GM12878 (cell line): Measurements from ENCODE around the gene PIGV. TPM values are rescaled to one million over a fixed set of nuclear protein-coding genes. Genes with fewer than 3 reads are reported as not detected.

Source experiments
- ATAC-seq: fragments of 200-7000 bp; cut with Tn5 transposase; 3 replicates; pipeline ENCODE4 v1.9.1; 2020; ENCODE audit warnings: mild to moderate bottlenecking, moderate library complexity
- BruUV-seq: library from RNA; stranded (reverse); fragments of 400-500 nt; replicated peaks from 2 replicates; lab custom pipeline; 2021; lab: Mats Ljungman, UMichigan
- CTCF ChIA-PET: fragments of 300-600 bp; sonication (Branson Sonifier 250); formaldehyde crosslinking; extraction: SDS; loops from one replicate; lab custom pipeline; 2021; ENCODE audit warnings: inconsistent platforms; lab: Yijun Ruan, JAX
- POLR2A ChIA-PET: fragments of 350-600 bp; formaldehyde crosslinking; extraction: SDS; loops from one replicate; lab custom pipeline; 2021; ENCODE audit warnings: inconsistent platforms; lab: Charles Lee
- RAD21 ChIA-PET: fragments of 300-600 bp; sonication (Branson Sonifier 250); formaldehyde crosslinking; loops from one replicate; lab custom pipeline; 2023; ENCODE audit warnings: antibody characterized with exemption; ENCODE audit not compliant: unreplicated experiment; lab: Charles Lee
- SMC1A ChIA-PET: fragments of 300-600 bp; sonication (Branson Sonifier 250); formaldehyde crosslinking; loops from one replicate; lab custom pipeline; 2023; ENCODE audit not compliant: unreplicated experiment, uncharacterized antibody; lab: Charles Lee
- DNase-seq: peaks from one replicate; pipeline ENCODE4 v3.0.0-alpha.2; 2011; ENCODE audit warnings: low read depth, low spot score
- FAIRE-seq: peaks from 3 replicates; lab custom pipeline; 2011; peaks lifted over from hg19 to GRCh38; lab: Jason Lieb, UNC
- H2AFZ ChIP-seq: 2 replicates; pipeline ENCODE4 v1.6.0; 2011; ENCODE audit warnings: low read depth, low read length, control low read depth; ENCODE audit not compliant: control insufficient read depth
- H3K27ac ChIP-seq: 2 replicates; pipeline ENCODE4 v1.5.1; 2011; ENCODE audit warnings: control low read depth; ENCODE audit not compliant: control insufficient read depth, insufficient read depth
- H3K27me3 ChIP-seq, 2 experiments: replicated peaks in 1 of 2; 2 replicates each; pipeline versions ENCODE4 v1.6.0 to v1.6.1; 2011; ENCODE audit warnings: low read length in 1 of 2; ENCODE audit not compliant: control insufficient read depth in 2 of 2, insufficient read depth in 2 of 2
- H3K36me3 ChIP-seq, 2 experiments: 2 replicates each; pipeline ENCODE4 v1.5.1; 2011; ENCODE audit warnings: low read length in 1 of 2; ENCODE audit not compliant: control insufficient read depth in 2 of 2, insufficient read depth in 2 of 2
- H3K4me1 ChIP-seq: 2 replicates; pipeline ENCODE4 v1.6.1; 2011; ENCODE audit warnings: mild to moderate bottlenecking, low read length, moderate library complexity, mixed read lengths; ENCODE audit not compliant: control insufficient read depth, insufficient read depth
- H3K4me2 ChIP-seq: 2 replicates; pipeline ENCODE4 v1.6.0; 2011; ENCODE audit warnings: control low read depth; ENCODE audit not compliant: control insufficient read depth, insufficient read depth
- H3K4me3 ChIP-seq: fragments of 200-600 bp; sonication (generic); 2 replicates; pipeline ENCODE4 v1.5.1; 2016
- H3K79me2 ChIP-seq: 2 replicates; pipeline ENCODE4 v1.6.0; 2011; ENCODE audit warnings: low read length; ENCODE audit not compliant: control insufficient read depth, insufficient read depth
- H3K9ac ChIP-seq: 2 replicates; pipeline ENCODE4 v1.8.0; 2011; ENCODE audit warnings: low read length, control low read depth, mixed read lengths; ENCODE audit not compliant: control insufficient read depth, insufficient read depth
- H3K9me3 ChIP-seq: replicated peaks from 3 replicates; pipeline ENCODE4 v1.5.1; 2011; ENCODE audit warnings: mild to moderate bottlenecking, low read length; ENCODE audit not compliant: control insufficient read depth, insufficient read depth
- H4K20me1 ChIP-seq: 2 replicates; pipeline ENCODE4 v1.6.0; 2011; ENCODE audit not compliant: control insufficient read depth, insufficient read depth
- ATF3 ChIP-seq: IDR thresholded peaks from 2 replicates; pipeline ENCODE4 v1.6.1; 2011; ENCODE audit warnings: low read depth, mild to moderate bottlenecking, low read length, moderate library complexity, borderline replicate concordance; ENCODE audit errors: extremely low read depth
- BACH1 ChIP-seq: fragments of 450-650 bp; IDR thresholded peaks from 2 replicates; pipeline ENCODE4 v1.6.1; 2017; ENCODE audit warnings: mild to moderate bottlenecking, borderline replicate concordance
- BCLAF1 ChIP-seq: fragments of 450-650 bp; IDR thresholded peaks from 2 replicates; pipeline ENCODE4 v1.6.1; 2017; ENCODE audit warnings: antibody characterized with exemption, mild to moderate bottlenecking, moderate library complexity
- RAD21 ChIP-seq: IDR thresholded peaks from 2 replicates; pipeline ENCODE4 v1.6.1; 2011; ENCODE audit warnings: mild to moderate bottlenecking, low read depth, low read length, moderate library complexity; ENCODE audit not compliant: insufficient read depth
- WGBS: methylation state at CpG from one replicate; pipeline ENCODE4 v1.1.6; 2016; ENCODE audit warnings: low lambda C conversion rate; ENCODE audit not compliant: insufficient replicate concordance, insufficient coverage; ENCODE audit errors: missing lambda C conversion rate; 5-methylcytosine and 5-hydroxymethylcytosine counted together
- in situ Hi-C: fragments of 300-500 bp; cut with MboI; formaldehyde crosslinking; loops from 9 replicates; pipeline ENCODE4 v1.14.3; 2018; ENCODE audit warnings: mixed read lengths
- intact Hi-C: fragments of 100-400 bp; cut with micrococcal nuclease; formaldehyde crosslinking; loops from one replicate; pipeline ENCODE4 v1.14.2; 2022; ENCODE audit not compliant: unreplicated experiment
- polyA plus RNA-seq, 11 experiments: library from polyadenylated mRNA; depleted of rRNA in 4 of 11; unstranded in 6 of 11; stranded (reverse) in 5 of 11; fragments of >200 nt; fragmentation: Nextera tagmentation in 4 of 11; fragmentation: Illumina TruSeq in 1 of 11; extraction: Ambion mirVana in 4 of 11; extraction: Trizol in 1 of 11; gene quantifications; 1 replicate in 1 of 11; 2 replicates in 10 of 11; pipeline versions ENCODE4 v1.2.1 to v1.2.3, GENCODE V29; 2011 to 2016; ENCODE audit warnings: inconsistent platforms in 2 of 11, missing spikeins in 2 of 11, low read depth in 1 of 11
- total RNA-seq, 4 experiments: library from RNA; depleted of rRNA in 3 of 4; stranded (reverse); fragments of >200 nt in 3 of 4; fragmentation: Illumina TruSeq in 1 of 4; extraction: Trizol in 1 of 4; gene quantifications; 2 replicates each; pipeline versions ENCODE4 v1.2.1 to v1.2.3, GENCODE V29; 2013 to 2021

Gene PIGV
- total and polyA plus RNA-seq, 10 of the 15 experiments (the other 5 are each of a cell fraction or from before 2014, with no cell fraction given), result 8.8 to 18.1 (median 11.9) TPM

GRCh38 chr1:26789612-26789865 lies 1.8 kb downstream of the PIGV start:
- FAIRE-seq (no peak), ATAC-seq (no peak), DNase-seq (no peak)
- ChIA-PET POLR2A (interaction anchor here (0.6 to 5.1 kb wide), 19 partner anchors 10 to 289 kb away, joined by 3 to 69 read pairs (median 8); partner anchors contain the start of gene ARID1A), SMC1A (interaction anchor here (0.9 to 9.3 kb wide), 27 partner anchors 10 to 251 kb away, joined by 3 to 268 read pairs (median 11); no protein-coding TSS in a partner anchor), CTCF (interaction anchor here (0.7 to 7.6 kb wide), 46 partner anchors 11 to 500 kb away, joined by 3 to 450 read pairs (median 8); no protein-coding TSS in a partner anchor), RAD21 (interaction anchor here (0.9 to 6.4 kb wide), 31 partner anchors 11 to 289 kb away, joined by 3 to 262 read pairs (median 12); partner anchors contain the start of genes GPN2 and ZDHHC18)
- Histone ChIP-seq H3K36me3 (peaks cover 0 to 2% of the 10 kb centered on the region in 2 experiments; a peak in 3 of 4 replicates), H2AFZ (no peak overlapping the region), H3K4me1 (peaks cover 39% of the 10 kb centered on the region), H3K27me3 (no peaks in the 10 kb centered on the region), H4K20me1 (no peaks in the 10 kb centered on the region), H3K27ac (peak overlapping the region; percentile 99; the same call in 1 of the 2 replicates), H3K9ac (no peak overlapping the region), H3K4me2 (peak overlapping the region; percentile 78), H3K79me2 (peaks cover 23% of the 10 kb centered on the region), H3K9me3 (no peaks in the 10 kb centered on the region), H3K4me3 (no peak overlapping the region)
- no TSS peak for BruUV-seq
- intact Hi-C loops, result loop anchor here (1.0 to 5.0 kb wide), 4 partner anchors 112 to 287 kb away; no protein-coding TSS in a partner anchor
- in situ Hi-C loops, result loop anchor here (5.0 kb wide), 1 partner anchor 182 kb away; no protein-coding TSS in a partner anchor
- TF ChIP-seq BACH1 (no peak), ATF3 (no peak), BCLAF1 (no peak), RAD21 (0 out of 2 replicates have a peak, but pooled peaks have one; percentile 6)
- 67% methylated on average over 3 of the region's 3 CpGs for WGBS
